ENCODE data around the gene CNGA1.
A peak's percentile ranks its signal among the peaks of the same experiment; 100 is the strongest.
"Not testable (repeated sequence)": the region's sequence is repeated elsewhere in the genome, so short reads cannot be mapped to it uniquely, and the experiment has no call there.

The CNGA1 gene

GRCh38 chr4:47954677-47955076 is 61.8 kb downstream of the CNGA1 start:
- no peak for DNase-seq

GRCh38 chr4:47954245-47954644 is 62.2 kb downstream of the CNGA1 start:
- no peak for DNase-seq

GRCh38 chr4:47945930-47946726 is 70.4 kb downstream of the CNGA1 start:
- no peak for DNase-seq

GRCh38 chr4:47942081-47942819 is 74.2 kb downstream of the CNGA1 start:
- DNase-seq: no peak

GRCh38 chr4:47939456-47939855 is 77.0 kb downstream of the CNGA1 start:
- no peak for DNase-seq

- DNase-seq: no peak
Measured at GRCh38 chr4:47936336-47936735, 80.1 kb downstream of the CNGA1 start.

- peak; percentile 44 for DNase-seq
Measured at GRCh38 chr4:47933840-47934239, 82.6 kb downstream of the CNGA1 start.

- peak; percentile 89 for DNase-seq
Measured at GRCh38 chr4:47930971-47931804, 85.3 kb downstream of the CNGA1 start.

- DNase-seq: no peak
Measured at GRCh38 chr4:47929682-47930201, 86.7 kb downstream of the CNGA1 start.

GRCh38 chr4:47926667-47927258 is 89.7 kb downstream of the CNGA1 start:
- peak; percentile 49 for DNase-seq

- not testable (repeated sequence) for DNase-seq
Measured at GRCh38 chr4:47923261-47923608, 93.2 kb downstream of the CNGA1 start.

GRCh38 chr4:47922436-47923260 is 93.8 kb downstream of the CNGA1 start:
- not testable (repeated sequence) for DNase-seq

GRCh38 chr4:47917163-47917562 is 99.3 kb downstream of the CNGA1 start:
- not testable (repeated sequence) for DNase-seq

- no peak for DNase-seq
Measured at GRCh38 chr4:47915378-47915777, 101.1 kb downstream of the CNGA1 start.

- DNase-seq: no peak
Measured at GRCh38 chr4:47914926-47915237, 101.6 kb downstream of the CNGA1 start.

- peak; percentile 98 for DNase-seq
Measured at GRCh38 chr4:47914220-47914925, 102.1 kb downstream of the CNGA1 start, which contains the start of gene NFXL1. NFXL1 (minus strand) TSS chr4:47914583; CDS start chr4:47914203, 380 bp downstream.

GRCh38 chr4:47913861-47914219 is 102.6 kb downstream of the CNGA1 start:
- DNase-seq: no peak

GRCh38 chr4:47913330-47913729 is 103.2 kb downstream of the CNGA1 start:
- peak; percentile 18 for DNase-seq

GRCh38 chr4:47907089-47907646 is 109.3 kb downstream of the CNGA1 start:
- DNase-seq: no peak

GRCh38 chr4:47899639-47900038 is 116.8 kb downstream of the CNGA1 start:
- DNase-seq: no peak

GRCh38 chr4:47891928-47892327 is 124.6 kb downstream of the CNGA1 start:
- no peak for DNase-seq
